ENCODE measurements around the gene PEG3. TPM values are rescaled to one million over a fixed set of nuclear protein-coding genes. Genes with fewer than 3 reads are reported as not detected.

The PEG3 gene
- total and polyA plus RNA-seq, 2 of the 13 experiments (the other 11 are each of a cell fraction or from before 2014, with no cell fraction given): 217 to 394 TPM

- TF ChIP-seq NCOA5 (CRISPR knock-in tag; IDR thresholded peaks at IDR 0.05) (no peak), SIN3A (IDR thresholded peaks at IDR 0.05; ENCODE audit: borderline replicate concordance, low read depth, low read length) (peak; percentile 53; the same call in 1 of the 2 replicates), CBFB (CRISPR knock-in tag; IDR thresholded peaks at IDR 0.05) (no peak), ZNF441 (CRISPR knock-in tag; IDR thresholded peaks at IDR 0.05; ENCODE audit: borderline replicate concordance) (no peak), BHLHE40 (IDR thresholded peaks at IDR 0.05; ENCODE audit: low read length) (peak; percentile 89), EHMT2 (IDR thresholded peaks at IDR 0.05; ENCODE audit: borderline replicate concordance, low read depth, low read length) (no peak), CREBL2 (CRISPR knock-in tag; IDR thresholded peaks at IDR 0.05; ENCODE audit: borderline replicate concordance) (no peak), ZBTB1 (CRISPR knock-in tag; IDR thresholded peaks at IDR 0.05; ENCODE audit: borderline replicate concordance) (no peak), ZFY (CRISPR knock-in tag; IDR thresholded peaks at IDR 0.05) (no peak), ZNF564 (CRISPR knock-in tag; IDR thresholded peaks at IDR 0.05) (no peak), ZKSCAN5 (CRISPR knock-in tag; IDR thresholded peaks at IDR 0.05) (no peak), KDM5A (IDR thresholded peaks at IDR 0.05; ENCODE audit: borderline replicate concordance, low read length) (no peak), ZNF431 (CRISPR knock-in tag; IDR thresholded peaks at IDR 0.05; ENCODE audit: borderline replicate concordance, low read depth) (no peak), HOMEZ (CRISPR knock-in tag; IDR thresholded peaks at IDR 0.05; ENCODE audit: low read depth) (no peak), MYC (CRISPR knock-in tag; IDR thresholded peaks at IDR 0.05; ENCODE audit: borderline replicate concordance) (peak; percentile 56; the same call in 1 of the 2 replicates), SP4 (CRISPR knock-in tag; IDR thresholded peaks at IDR 0.05) (no peak), ETV5 (CRISPR knock-in tag; IDR thresholded peaks at IDR 0.05; ENCODE audit: borderline replicate concordance) (no peak), ZNF326 (CRISPR knock-in tag; IDR thresholded peaks at IDR 0.05; ENCODE audit: borderline replicate concordance) (no peak), ZBTB21 (CRISPR knock-in tag; IDR thresholded peaks at IDR 0.05) (no peak), MXD4 (CRISPR knock-in tag; IDR thresholded peaks at IDR 0.05) (0 out of 2 replicates have a peak, but pooled peaks have one; percentile 19), ZNF703 (CRISPR knock-in tag; IDR thresholded peaks at IDR 0.05; ENCODE audit: borderline replicate concordance) (no peak), FOSL1 (CRISPR knock-in tag; IDR thresholded peaks at IDR 0.05; ENCODE audit: borderline replicate concordance) (no peak), KMT2B (CRISPR knock-in tag; IDR thresholded peaks at IDR 0.05) (0 out of 2 replicates have a peak, but pooled peaks have one; percentile 4)
- TF ChIP-seq, protein P1, sequence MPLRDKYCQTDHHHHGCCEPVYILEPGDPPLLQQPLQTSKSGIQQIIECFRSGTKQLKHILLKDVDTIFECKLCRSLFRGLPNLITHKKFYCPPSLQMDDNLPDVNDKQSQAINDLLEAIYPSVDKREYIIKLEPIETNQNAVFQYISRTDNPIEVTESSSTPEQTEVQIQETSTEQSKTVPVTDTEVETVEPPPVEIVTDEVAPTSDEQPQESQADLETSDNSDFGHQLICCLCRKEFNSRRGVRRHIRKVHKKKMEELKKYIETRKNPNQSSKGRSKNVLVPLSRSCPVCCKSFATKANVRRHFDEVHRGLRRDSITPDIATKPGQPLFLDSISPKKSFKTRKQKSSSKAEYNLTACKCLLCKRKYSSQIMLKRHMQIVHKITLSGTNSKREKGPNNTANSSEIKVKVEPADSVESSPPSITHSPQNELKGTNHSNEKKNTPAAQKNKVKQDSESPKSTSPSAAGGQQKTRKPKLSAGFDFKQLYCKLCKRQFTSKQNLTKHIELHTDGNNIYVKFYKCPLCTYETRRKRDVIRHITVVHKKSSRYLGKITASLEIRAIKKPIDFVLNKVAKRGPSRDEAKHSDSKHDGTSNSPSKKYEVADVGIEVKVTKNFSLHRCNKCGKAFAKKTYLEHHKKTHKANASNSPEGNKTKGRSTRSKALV (CRISPR knock-in tag; IDR thresholded peaks at IDR 0.05): no peak
- TF ChIP-seq, protein P2, sequence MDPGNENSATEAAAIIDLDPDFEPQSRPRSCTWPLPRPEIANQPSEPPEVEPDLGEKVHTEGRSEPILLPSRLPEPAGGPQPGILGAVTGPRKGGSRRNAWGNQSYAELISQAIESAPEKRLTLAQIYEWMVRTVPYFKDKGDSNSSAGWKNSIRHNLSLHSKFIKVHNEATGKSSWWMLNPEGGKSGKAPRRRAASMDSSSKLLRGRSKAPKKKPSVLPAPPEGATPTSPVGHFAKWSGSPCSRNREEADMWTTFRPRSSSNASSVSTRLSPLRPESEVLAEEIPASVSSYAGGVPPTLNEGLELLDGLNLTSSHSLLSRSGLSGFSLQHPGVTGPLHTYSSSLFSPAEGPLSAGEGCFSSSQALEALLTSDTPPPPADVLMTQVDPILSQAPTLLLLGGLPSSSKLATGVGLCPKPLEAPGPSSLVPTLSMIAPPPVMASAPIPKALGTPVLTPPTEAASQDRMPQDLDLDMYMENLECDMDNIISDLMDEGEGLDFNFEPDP (CRISPR knock-in tag; conservative IDR thresholded peaks at IDR 0.05): no peak
These were observed 642 bp upstream of the PEG3 start (continued) for GRCh38 chr19:56841193-56841543.

Measured in HepG2 (cell line).